ENCODE data around the gene PLXND1.
"Not testable (repeated sequence)": the region's sequence is repeated elsewhere in the genome, so short reads cannot be mapped to it uniquely, and the experiment has no call there.

PLXND1 gene

GRCh38 chr3:129517516-129517915 is 89.0 kb downstream of the PLXND1 start:
- no peak overlapping the region for H3K4me3 ChIP-seq (replicated peaks; ENCODE audit: low read depth, low read length)
- TF ChIP-seq, protein P1, sequence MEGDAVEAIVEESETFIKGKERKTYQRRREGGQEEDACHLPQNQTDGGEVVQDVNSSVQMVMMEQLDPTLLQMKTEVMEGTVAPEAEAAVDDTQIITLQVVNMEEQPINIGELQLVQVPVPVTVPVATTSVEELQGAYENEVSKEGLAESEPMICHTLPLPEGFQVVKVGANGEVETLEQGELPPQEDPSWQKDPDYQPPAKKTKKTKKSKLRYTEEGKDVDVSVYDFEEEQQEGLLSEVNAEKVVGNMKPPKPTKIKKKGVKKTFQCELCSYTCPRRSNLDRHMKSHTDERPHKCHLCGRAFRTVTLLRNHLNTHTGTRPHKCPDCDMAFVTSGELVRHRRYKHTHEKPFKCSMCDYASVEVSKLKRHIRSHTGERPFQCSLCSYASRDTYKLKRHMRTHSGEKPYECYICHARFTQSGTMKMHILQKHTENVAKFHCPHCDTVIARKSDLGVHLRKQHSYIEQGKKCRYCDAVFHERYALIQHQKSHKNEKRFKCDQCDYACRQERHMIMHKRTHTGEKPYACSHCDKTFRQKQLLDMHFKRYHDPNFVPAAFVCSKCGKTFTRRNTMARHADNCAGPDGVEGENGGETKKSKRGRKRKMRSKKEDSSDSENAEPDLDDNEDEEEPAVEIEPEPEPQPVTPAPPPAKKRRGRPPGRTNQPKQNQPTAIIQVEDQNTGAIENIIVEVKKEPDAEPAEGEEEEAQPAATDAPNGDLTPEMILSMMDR (IDR thresholded peaks at IDR 0.05; ENCODE audit: low read depth, low read length, missing control alignments), result no peak
- DNase-seq (ENCODE audit: extremely low read depth, low read depth), result no peak

DNA sequence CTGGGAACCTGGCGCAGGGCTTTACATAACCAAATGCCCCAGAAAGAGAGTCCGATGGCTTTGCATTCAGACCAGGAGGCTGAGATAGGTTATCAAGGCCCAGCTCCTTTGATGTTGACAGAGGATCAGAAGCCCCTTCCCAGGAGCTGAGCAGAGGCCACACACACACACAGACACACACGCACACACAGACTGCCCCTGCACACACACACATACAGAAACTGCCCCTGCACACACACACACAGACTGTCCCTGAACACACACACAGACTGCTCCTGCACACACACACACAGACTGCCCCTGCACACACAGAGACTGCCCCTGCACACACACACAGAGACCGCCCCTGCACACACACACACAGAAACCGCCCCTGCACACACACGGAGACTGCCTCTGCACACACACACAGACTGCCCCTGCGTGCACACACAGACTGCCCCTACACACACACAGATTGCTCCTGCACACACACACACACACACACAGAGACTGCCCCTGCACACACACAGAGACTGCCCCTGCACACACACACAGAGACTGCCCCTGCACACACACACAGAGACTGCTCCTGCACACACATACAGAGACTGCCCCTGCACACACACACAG is 90.5 kb downstream of the PLXND1 start:
- not testable (repeated sequence) for DNase-seq (ENCODE audit: extremely low read depth, low read depth); H3K4me3 ChIP-seq (replicated peaks; ENCODE audit: low read depth, low read length)

- not testable (repeated sequence) for H3K4me3 ChIP-seq (replicated peaks; ENCODE audit: low read depth, low read length); DNase-seq (ENCODE audit: extremely low read depth, low read depth)
Observed at GRCh38 chr3:129515108-129515820, 91.2 kb downstream of the PLXND1 start.

DNA sequence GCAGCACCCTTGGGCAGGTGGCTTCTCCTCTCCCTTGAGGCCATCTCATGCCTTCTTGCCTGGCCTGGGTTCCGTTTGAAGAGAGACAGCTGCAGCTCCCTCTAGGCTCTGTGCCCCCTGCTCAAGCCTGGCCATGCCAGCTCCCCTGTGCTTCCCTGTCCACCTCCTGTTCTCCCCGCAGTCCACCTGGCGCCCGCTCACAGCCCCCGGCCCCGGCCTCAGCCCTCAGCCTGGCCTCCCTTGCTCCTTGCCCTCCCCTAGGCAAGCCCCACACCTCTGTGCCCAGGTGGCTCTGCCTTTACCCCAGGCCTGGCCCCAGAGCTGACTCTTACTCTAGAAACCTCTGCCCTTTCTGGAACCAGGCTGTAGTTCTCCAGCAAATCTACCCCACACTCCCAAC is 91.9 kb downstream of the PLXND1 start:
- DNase-seq (ENCODE audit: extremely low read depth, low read depth), result no peak
- no peak overlapping the region for H3K4me3 ChIP-seq (replicated peaks; ENCODE audit: low read depth, low read length)
- TF ChIP-seq, protein P1 (IDR thresholded peaks at IDR 0.05; ENCODE audit: low read depth, low read length, missing control alignments), result no peak

GRCh38 chr3:129514110-129514509 is 92.4 kb downstream of the PLXND1 start:
- TF ChIP-seq, protein P1 (IDR thresholded peaks at IDR 0.05; ENCODE audit: low read depth, low read length, missing control alignments), result no peak
- H3K4me3 ChIP-seq (replicated peaks; ENCODE audit: low read depth, low read length), result no peak overlapping the region
- DNase-seq (ENCODE audit: extremely low read depth, low read depth), result no peak

DNA sequence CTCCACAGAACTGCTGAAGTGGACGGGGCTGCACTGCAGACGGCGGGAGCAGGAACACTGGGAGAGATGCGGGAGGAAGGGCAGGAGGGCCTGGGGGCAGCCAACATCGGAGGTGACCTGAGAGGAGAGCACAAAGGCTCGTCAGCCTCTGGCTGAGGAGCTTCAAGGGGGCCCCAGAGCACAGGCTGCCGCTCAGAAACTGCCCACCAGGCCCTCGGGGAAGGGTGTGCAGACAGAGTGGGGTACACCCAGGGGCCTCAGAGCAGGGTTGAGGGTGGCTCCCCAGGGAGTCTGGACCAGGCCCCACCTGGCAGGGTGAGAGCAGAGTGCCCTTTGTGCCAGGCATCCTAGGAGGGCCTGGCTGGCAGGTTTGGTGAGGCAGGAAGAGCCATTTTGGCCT is 92.8 kb downstream of the PLXND1 start:
- no peak for DNase-seq (ENCODE audit: extremely low read depth, low read depth)
- H3K4me3 ChIP-seq (replicated peaks; ENCODE audit: low read depth, low read length), result no peak overlapping the region
- TF ChIP-seq, protein P1 (IDR thresholded peaks at IDR 0.05; ENCODE audit: low read depth, low read length, missing control alignments), result no peak

DNA sequence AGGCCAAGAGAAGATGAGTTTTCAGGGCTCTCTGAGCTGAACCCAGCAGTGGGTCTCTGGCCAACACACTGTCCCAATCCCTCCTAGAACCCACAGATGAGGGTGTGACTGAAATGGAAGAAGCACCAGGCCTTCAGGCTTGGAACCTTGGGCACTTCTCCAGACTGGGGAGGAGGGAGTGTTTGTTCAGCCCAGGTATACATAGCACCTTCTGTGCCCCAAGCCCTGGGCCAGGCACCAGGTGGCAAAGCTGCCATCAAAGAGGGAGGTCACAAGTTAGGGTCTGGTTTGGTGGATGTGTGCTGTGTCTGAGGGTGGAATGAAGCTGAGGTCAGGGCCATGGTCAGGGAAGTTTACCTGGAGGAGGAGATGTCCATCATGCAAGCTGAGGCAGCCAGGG is 93.9 kb downstream of the PLXND1 start:
- TF ChIP-seq, protein P1 (IDR thresholded peaks at IDR 0.05; ENCODE audit: low read depth, low read length, missing control alignments), result no peak
- H3K4me3 ChIP-seq (replicated peaks; ENCODE audit: low read depth, low read length), result no peak overlapping the region
- DNase-seq (ENCODE audit: extremely low read depth, low read depth), result no peak
